HuH-7.5 (cell line): Measurements from ENCODE around the gene LAX1.
"Not testable (repeated sequence)": the region's sequence is repeated elsewhere in the genome, so short reads cannot be mapped to it uniquely, and the experiment has no call there.

Experiments
- DNase-seq: peaks from one replicate; pipeline ENCODE4 v3.0.0; 2011; ENCODE audit warnings: low spot score

Gene LAX1

GRCh38 chr1:203769505-203770343 lies 4.7 kb downstream of the LAX1 start:
- DNase-seq: peak; percentile 41

GRCh38 chr1:203771901-203772301 lies 6.9 kb downstream of the LAX1 start:
- no peak for DNase-seq

- DNase-seq: no peak
Observed at GRCh38 chr1:203772836-203773235, 7.9 kb downstream of the LAX1 start.

GRCh38 chr1:203776636-203777035 lies 11.7 kb downstream of the LAX1 start:
- no peak for DNase-seq

- no peak for DNase-seq
Observed at GRCh38 chr1:203777596-203777995, 12.6 kb downstream of the LAX1 start.

- DNase-seq: no peak
Observed at GRCh38 chr1:203778146-203778545, 13.2 kb downstream of the LAX1 start.

- DNase-seq: no peak
Observed at GRCh38 chr1:203778789-203779188, 13.8 kb downstream of the LAX1 start.

GRCh38 chr1:203781962-203782361 lies 17.0 kb downstream of the LAX1 start:
- DNase-seq: no peak

GRCh38 chr1:203789966-203790365 lies 25.0 kb downstream of the LAX1 start:
- no peak for DNase-seq

- DNase-seq: no peak
Observed at GRCh38 chr1:203791498-203791897, 26.5 kb downstream of the LAX1 start.

GRCh38 chr1:203792486-203792885 lies 27.5 kb downstream of the LAX1 start:
- DNase-seq: no peak

- DNase-seq: not testable (repeated sequence)
Observed at GRCh38 chr1:203793561-203793960, 28.6 kb downstream of the LAX1 start.

GRCh38 chr1:203794764-203795440 lies 29.9 kb downstream of the LAX1 start:
- DNase-seq: no peak

GRCh38 chr1:203795441-203796235 lies 30.7 kb downstream of the LAX1 start, which contains the start of the genes ZBED6 and ZC3H11A:
ZBED6 (plus strand) TSS chr1:203795623; CDS start chr1:203797523, 1,900 bp downstream.
ZC3H11A (plus strand) TSS chr1:203795623; CDS start chr1:203817071, 21,448 bp downstream.
- peak; percentile 88 for DNase-seq

- DNase-seq: no peak
Observed at GRCh38 chr1:203796236-203796605, 31.2 kb downstream of the LAX1 start.

- no peak for DNase-seq
Observed at GRCh38 chr1:203797216-203797615, 32.2 kb downstream of the LAX1 start.

GRCh38 chr1:203797948-203798655 lies 33.1 kb downstream of the LAX1 start:
- DNase-seq: no peak

GRCh38 chr1:203799157-203799556 lies 34.2 kb downstream of the LAX1 start:
- DNase-seq: no peak

GRCh38 chr1:203799971-203800370 lies 35.0 kb downstream of the LAX1 start:
- no peak for DNase-seq

- DNase-seq: no peak
Observed at GRCh38 chr1:203805689-203806088, 40.7 kb downstream of the LAX1 start.

GRCh38 chr1:203807196-203807595 lies 42.2 kb downstream of the LAX1 start:
- DNase-seq: no peak
